ENCODE results near the gene FHIT.

FHIT gene

DNA sequence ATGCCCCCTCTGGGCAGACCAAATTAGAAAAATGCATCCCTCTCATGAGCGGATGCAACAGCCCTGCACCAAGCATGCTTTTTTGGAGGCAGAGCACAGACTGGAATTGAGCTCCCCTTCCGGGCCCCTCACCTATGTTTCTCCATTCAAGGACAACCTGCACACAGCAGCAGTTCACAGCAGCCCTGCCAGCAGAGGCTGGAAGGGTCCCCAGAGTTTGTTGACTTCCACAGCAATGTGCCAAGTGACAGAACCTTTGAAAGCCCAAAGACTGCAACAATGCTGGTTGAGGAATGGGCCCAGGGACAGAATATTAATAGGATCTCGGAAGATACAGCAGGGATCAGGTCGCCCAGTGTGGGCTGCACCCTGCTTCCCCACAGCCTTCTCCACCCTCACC lies 650.4 kb downstream of the FHIT start:
- no peak overlapping the region for H3K4me3 ChIP-seq (ENCODE audit: low read depth, low read length)
- TF ChIP-seq, protein P1, sequence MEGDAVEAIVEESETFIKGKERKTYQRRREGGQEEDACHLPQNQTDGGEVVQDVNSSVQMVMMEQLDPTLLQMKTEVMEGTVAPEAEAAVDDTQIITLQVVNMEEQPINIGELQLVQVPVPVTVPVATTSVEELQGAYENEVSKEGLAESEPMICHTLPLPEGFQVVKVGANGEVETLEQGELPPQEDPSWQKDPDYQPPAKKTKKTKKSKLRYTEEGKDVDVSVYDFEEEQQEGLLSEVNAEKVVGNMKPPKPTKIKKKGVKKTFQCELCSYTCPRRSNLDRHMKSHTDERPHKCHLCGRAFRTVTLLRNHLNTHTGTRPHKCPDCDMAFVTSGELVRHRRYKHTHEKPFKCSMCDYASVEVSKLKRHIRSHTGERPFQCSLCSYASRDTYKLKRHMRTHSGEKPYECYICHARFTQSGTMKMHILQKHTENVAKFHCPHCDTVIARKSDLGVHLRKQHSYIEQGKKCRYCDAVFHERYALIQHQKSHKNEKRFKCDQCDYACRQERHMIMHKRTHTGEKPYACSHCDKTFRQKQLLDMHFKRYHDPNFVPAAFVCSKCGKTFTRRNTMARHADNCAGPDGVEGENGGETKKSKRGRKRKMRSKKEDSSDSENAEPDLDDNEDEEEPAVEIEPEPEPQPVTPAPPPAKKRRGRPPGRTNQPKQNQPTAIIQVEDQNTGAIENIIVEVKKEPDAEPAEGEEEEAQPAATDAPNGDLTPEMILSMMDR (IDR thresholded peaks at IDR 0.05; ENCODE audit: low read depth, low read length) = no peak

DNA sequence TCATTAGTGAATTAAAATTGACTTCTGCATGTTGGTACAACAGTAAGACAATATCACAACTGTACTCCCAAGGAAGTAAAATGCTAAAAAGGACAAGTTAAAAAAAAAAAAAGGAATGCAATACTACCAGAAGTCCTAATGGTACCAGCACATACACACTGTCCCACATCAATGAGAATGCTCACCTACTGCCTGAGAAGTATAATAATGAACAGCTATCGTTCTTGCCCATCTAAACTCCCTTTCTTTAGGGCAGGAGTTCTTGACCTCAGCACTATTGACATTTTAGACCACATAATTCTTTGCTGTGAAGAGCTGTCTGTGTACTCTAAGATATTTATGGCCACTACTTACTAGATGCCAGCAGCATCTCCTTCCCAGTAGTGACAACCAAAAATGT lies 651.7 kb downstream of the FHIT start:
- H3K4me3 ChIP-seq (ENCODE audit: low read depth, low read length) = no peak overlapping the region
- TF ChIP-seq, protein P1 (IDR thresholded peaks at IDR 0.05; ENCODE audit: low read depth, low read length) = no peak

DNA sequence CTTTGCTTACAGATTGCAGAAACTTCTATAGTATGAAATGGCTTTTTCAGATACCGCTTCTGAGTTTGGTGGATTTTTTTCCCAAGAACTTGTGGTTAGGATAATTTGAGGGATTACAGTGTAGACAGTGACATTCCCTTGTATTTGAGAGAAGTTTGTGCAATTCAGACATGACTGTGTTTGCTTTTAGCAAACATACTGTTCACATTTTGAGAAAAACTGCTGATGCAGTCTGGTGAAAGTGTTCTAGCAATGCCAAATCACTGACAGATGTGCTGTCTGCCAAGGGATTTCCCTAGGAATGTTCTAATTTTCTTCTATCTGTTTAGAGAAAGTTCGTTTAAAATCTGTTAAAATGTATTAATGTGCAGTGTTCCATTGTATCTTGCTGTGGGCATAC lies 652.6 kb downstream of the FHIT start:
- TF ChIP-seq, protein P1 (IDR thresholded peaks at IDR 0.05; ENCODE audit: low read depth, low read length) = no peak
- no peak overlapping the region for H3K4me3 ChIP-seq (ENCODE audit: low read depth, low read length)

DNA sequence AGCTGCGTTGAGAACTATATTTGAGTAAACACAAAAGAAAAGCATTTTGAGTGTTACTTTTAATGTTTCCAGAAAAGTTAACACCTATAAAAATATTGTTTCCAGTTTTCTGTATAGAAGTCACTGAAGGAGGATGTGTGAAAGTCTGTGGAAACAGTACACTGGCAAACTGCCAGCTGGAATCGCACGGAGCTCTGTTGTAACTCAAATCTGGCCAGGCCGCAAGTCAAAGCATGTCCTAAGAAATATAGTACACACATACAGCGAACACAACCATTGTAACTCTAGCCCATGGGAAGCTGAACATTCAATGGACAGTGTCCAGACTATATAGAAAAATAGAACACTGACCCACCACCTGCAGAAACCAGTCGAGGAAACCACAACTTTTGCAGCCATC lies 657.2 kb downstream of the FHIT start:
- H3K4me3 ChIP-seq (ENCODE audit: low read depth, low read length) = no peak overlapping the region
- TF ChIP-seq, protein P1 (IDR thresholded peaks at IDR 0.05; ENCODE audit: low read depth, low read length) = no peak

DNA sequence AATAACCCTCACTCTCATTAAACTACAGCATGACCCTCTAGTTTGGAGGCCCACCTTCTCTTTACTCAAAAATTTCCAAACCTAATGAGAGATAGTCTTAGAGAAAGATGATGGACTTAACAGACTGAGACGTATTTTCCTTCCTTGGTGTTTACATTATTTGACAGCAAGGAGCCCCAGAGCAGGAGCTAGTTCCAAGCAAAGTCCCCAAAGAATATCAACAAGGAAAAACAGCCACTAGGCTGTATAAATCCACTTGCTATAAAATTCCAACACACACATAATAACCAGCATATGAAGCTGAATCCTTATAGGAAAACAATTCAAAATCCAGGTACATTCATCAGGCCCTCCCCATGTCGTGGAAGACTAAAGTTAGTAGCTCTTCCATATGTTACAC lies 660.0 kb downstream of the FHIT start:
- no peak overlapping the region for H3K4me3 ChIP-seq (ENCODE audit: low read depth, low read length)
- TF ChIP-seq, protein P1 (IDR thresholded peaks at IDR 0.05; ENCODE audit: low read depth, low read length) = no peak

DNA sequence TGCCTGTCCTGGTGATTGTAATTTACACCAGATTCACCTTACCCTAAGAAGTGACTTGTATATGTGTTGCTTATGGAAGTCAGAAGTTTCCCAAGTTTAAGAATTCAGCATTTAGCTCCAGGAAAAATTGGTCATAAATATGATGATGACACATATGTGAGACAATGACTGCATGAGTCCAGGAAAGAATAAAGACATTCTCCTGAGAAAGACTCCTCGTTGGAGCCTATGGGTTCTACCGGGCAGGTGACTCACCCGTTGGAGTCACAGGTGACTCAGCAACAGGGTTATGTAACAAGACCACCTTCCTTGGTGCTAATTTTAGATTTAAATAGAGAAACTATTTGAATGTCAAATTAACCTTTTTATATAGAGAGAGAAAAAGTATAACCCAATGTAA lies 662.4 kb downstream of the FHIT start:
- H3K4me3 ChIP-seq (ENCODE audit: low read depth, low read length) = no peak overlapping the region
- TF ChIP-seq, protein P1 (IDR thresholded peaks at IDR 0.05; ENCODE audit: low read depth, low read length) = no peak

DNA sequence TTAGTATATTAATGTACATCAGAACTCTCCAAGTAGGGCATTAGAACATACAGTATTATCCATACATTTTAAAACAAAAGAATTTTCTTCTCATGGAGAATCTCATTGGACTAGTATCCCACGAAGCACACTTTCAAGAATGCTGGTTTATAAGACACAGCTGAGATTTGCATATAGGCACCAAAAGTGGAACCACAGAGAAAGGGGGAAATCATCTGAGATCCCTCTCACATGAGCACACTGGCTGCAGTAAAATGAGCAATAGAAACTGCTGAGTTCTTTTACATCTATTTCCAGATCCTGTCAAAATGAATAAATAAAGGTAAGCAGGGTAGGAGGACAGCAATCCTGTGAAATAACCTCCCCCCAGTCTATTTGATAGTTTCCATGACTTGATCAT lies 665.3 kb downstream of the FHIT start:
- TF ChIP-seq, protein P1 (IDR thresholded peaks at IDR 0.05; ENCODE audit: low read depth, low read length) = no peak
- no peak overlapping the region for H3K4me3 ChIP-seq (ENCODE audit: low read depth, low read length)
